ENCODE results near the gene TEX26.

DNA sequence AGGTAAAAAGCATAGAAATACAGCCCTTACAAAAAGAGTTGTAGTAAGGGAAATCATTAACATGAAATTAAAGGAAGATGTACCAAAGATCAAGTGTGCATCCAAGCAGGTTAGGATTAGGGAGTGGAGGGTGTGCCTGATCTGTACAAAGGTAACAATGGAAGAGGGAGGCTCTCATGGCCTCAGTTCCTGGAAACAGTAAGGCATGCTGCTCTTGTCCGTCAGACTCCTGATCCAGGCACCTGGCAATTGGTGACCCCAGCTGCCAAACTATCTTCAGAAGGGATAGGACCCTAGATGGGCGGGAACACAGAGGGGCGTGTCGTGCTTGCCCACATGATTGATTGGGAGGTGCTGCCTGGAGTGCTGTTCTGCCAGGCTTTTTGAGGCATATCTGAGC lies 4.5 kb downstream of the TEX26 start:
- TF ChIP-seq, protein P1, sequence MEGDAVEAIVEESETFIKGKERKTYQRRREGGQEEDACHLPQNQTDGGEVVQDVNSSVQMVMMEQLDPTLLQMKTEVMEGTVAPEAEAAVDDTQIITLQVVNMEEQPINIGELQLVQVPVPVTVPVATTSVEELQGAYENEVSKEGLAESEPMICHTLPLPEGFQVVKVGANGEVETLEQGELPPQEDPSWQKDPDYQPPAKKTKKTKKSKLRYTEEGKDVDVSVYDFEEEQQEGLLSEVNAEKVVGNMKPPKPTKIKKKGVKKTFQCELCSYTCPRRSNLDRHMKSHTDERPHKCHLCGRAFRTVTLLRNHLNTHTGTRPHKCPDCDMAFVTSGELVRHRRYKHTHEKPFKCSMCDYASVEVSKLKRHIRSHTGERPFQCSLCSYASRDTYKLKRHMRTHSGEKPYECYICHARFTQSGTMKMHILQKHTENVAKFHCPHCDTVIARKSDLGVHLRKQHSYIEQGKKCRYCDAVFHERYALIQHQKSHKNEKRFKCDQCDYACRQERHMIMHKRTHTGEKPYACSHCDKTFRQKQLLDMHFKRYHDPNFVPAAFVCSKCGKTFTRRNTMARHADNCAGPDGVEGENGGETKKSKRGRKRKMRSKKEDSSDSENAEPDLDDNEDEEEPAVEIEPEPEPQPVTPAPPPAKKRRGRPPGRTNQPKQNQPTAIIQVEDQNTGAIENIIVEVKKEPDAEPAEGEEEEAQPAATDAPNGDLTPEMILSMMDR (IDR thresholded peaks at IDR 0.05) = no peak
- TF ChIP-seq POLR2AphosphoS5 (IDR thresholded peaks at IDR 0.05) = no peak
